HCT116 (cell line): ENCODE measurements around the gene RGS10. TPM values are rescaled to one million over a fixed set of nuclear protein-coding genes. Genes with fewer than 3 reads are reported as not detected.
A peak's percentile ranks its signal among the peaks of the same experiment; 100 is the strongest.

Experiments
- ATAC-seq: fragments of 200-7000 bp; cut with Tn5 transposase; 2 replicates; pipeline ENCODE4 v1.9.1; 2020; ENCODE audit warnings: mild to moderate bottlenecking, moderate library complexity
- BruUV-seq: library from RNA; stranded (reverse); fragments of 400-500 nt; replicated peaks from 2 replicates; lab custom pipeline; 2021; lab: Mats Ljungman, UMichigan
- CTCF ChIA-PET: fragments of 300-600 bp; sonication (Branson Sonifier 250); formaldehyde crosslinking; loops from one replicate; lab custom pipeline; 2021; ENCODE audit warnings: antibody characterized with exemption; lab: Charles Lee
- POLR2A ChIA-PET: fragments of 300-600, 350-600 bp; sonication (Branson Sonifier 250); formaldehyde crosslinking; loops from one replicate; lab custom pipeline; 2021; ENCODE audit warnings: antibody characterized with exemption; lab: Charles Lee
- RAD21 ChIA-PET, 2 experiments: fragments of 300-600 bp; sonication (Branson Sonifier 250); formaldehyde crosslinking; loops; one replicate each; lab custom pipeline; 2023; ENCODE audit warnings: low total read pairs in 2 of 2; ENCODE audit not compliant: uncharacterized antibody in 2 of 2, unreplicated experiment in 2 of 2, low non-redundant PET in 1 of 2; lab: Charles Lee
- DNase-seq: peaks from one replicate; pipeline ENCODE4 v3.0.0-alpha.2; 2010; ENCODE audit warnings: low read depth, low spot score
- H2AFZ ChIP-seq: fragments of 200-600 bp; shearing (Covaris generic), sonication (generic); 2 replicates; pipeline ENCODE4 v1.6.1; 2017; ENCODE audit warnings: low read depth, mixed run types, mixed read lengths, antibody characterized with exemption, low read length; ENCODE audit not compliant: poor library complexity, severe bottlenecking
- H3K27ac ChIP-seq: 2 replicates; pipeline ENCODE4 v1.5.1; 2012; ENCODE audit warnings: low read depth, low read length
- H3K27me3 ChIP-seq: fragments of 200-600 bp; sonication (generic); 2 replicates; pipeline ENCODE4 v1.6.1; 2016; ENCODE audit warnings: mixed run types, low read length, mixed read lengths; ENCODE audit not compliant: insufficient read depth
- H3K36me3 ChIP-seq, 2 experiments: fragments of 200-500 bp in 1 of 2; fragments of 200-600 bp in 1 of 2; sonication (Bioruptor generic) in 1 of 2; sonication (generic) in 1 of 2; 2 replicates each; pipeline versions ENCODE4 v1.5.1 to v1.6.1; 2014 to 2016; ENCODE audit warnings: low read length in 2 of 2, inconsistent platforms in 1 of 2, mixed read lengths in 1 of 2, mixed run types in 1 of 2; ENCODE audit not compliant: insufficient read depth in 2 of 2, control insufficient read depth in 1 of 2
- H3K4me1 ChIP-seq, 2 experiments: fragments of 200-600 bp in 1 of 2; sonication (generic) in 1 of 2; 2 replicates each; pipeline versions ENCODE4 v1.5.1 to v1.6.1; 2012 to 2017; ENCODE audit warnings: low read length in 2 of 2, inconsistent platforms in 1 of 2, mild to moderate bottlenecking in 1 of 2, mixed read lengths in 1 of 2, mixed run types in 1 of 2, moderate library complexity in 1 of 2; ENCODE audit not compliant: insufficient read depth in 2 of 2, control insufficient read depth in 1 of 2
- H3K4me2 ChIP-seq: fragments of 200-600 bp; sonication (generic); 2 replicates; pipeline ENCODE4 v1.6.1; 2017; ENCODE audit warnings: mixed run types, low read length, mixed read lengths
- H3K4me3 ChIP-seq, 2 experiments: fragments of 200-600 bp in 1 of 2; sonication (generic) in 1 of 2; replicated peaks in 1 of 2; 2 replicates each; pipeline ENCODE4 v1.5.1; 2011 to 2016; ENCODE audit warnings: low read length in 2 of 2, control low read depth in 1 of 2, low read depth in 1 of 2, mild to moderate bottlenecking in 1 of 2, mixed read lengths in 1 of 2, mixed run types in 1 of 2
- H3K79me2 ChIP-seq: fragments of 200-600 bp; sonication (generic); 2 replicates; pipeline ENCODE4 v1.6.1; 2017; ENCODE audit warnings: mild to moderate bottlenecking, mixed run types, low read length, moderate library complexity, mixed read lengths; ENCODE audit not compliant: insufficient read depth
- H3K9ac ChIP-seq: fragments of 200-600 bp; sonication (generic); 2 replicates; pipeline ENCODE4 v1.6.1; 2016; ENCODE audit warnings: low read length, mixed read lengths
- H3K9me2 ChIP-seq: fragments of 200-600 bp; sonication (generic), shearing (Covaris generic); 2 replicates; pipeline ENCODE4 v1.6.1; 2017; ENCODE audit warnings: mixed run types, mild to moderate bottlenecking, moderate library complexity; ENCODE audit not compliant: insufficient read depth
- H3K9me3 ChIP-seq, 2 experiments: fragments of 200-500 bp in 1 of 2; fragments of 200-600 bp in 1 of 2; sonication (Bioruptor generic) in 1 of 2; sonication (generic) in 1 of 2; 2 replicates each; pipeline ENCODE4 v1.6.1; 2014 to 2017; ENCODE audit warnings: low read length in 2 of 2, mixed read lengths in 2 of 2, inconsistent platforms in 1 of 2, low read depth in 1 of 2, mild to moderate bottlenecking in 1 of 2, mixed run types in 1 of 2, moderate library complexity in 1 of 2; ENCODE audit not compliant: control insufficient read depth in 1 of 2, insufficient read depth in 1 of 2
- H4K20me1 ChIP-seq: fragments of 200-600 bp; sonication (generic), shearing (Covaris generic); 2 replicates; pipeline ENCODE4 v1.6.1; 2017; ENCODE audit warnings: mixed run types, mild to moderate bottlenecking, moderate library complexity; ENCODE audit not compliant: insufficient read depth
- CEBPB ChIP-seq: IDR thresholded peaks from 2 replicates; pipeline ENCODE4 v1.6.1; 2012; ENCODE audit warnings: low read depth
- ELF1 ChIP-seq: IDR thresholded peaks from 2 replicates; pipeline ENCODE4 v1.6.1; 2012; ENCODE audit warnings: low read depth, borderline replicate concordance
- EZH2 ChIP-seq: fragments of 200-600 bp; sonication (generic); IDR thresholded peaks from 2 replicates; pipeline ENCODE4 v1.6.1; 2017; ENCODE audit warnings: antibody characterized with exemption, mixed run types
- EZH2phosphoT487 ChIP-seq: fragments of 200-600 bp; IDR thresholded peaks from 2 replicates; pipeline ENCODE4 v1.6.1; 2018; ENCODE audit warnings: antibody characterized with exemption, borderline replicate concordance
- FOSL1 ChIP-seq: IDR thresholded peaks from 2 replicates; pipeline ENCODE4 v1.6.1; 2012; ENCODE audit warnings: low read depth
- JUND ChIP-seq: IDR thresholded peaks from 2 replicates; pipeline ENCODE4 v1.6.1; 2012
- POLR2A ChIP-seq: IDR thresholded peaks from 2 replicates; pipeline ENCODE4 v1.7.0; 2011; ENCODE audit warnings: borderline replicate concordance; ENCODE audit not compliant: insufficient read depth, insufficient read length; ENCODE audit errors: extremely low read depth
- POLR2AphosphoS5 ChIP-seq: IDR thresholded peaks from 2 replicates; pipeline ENCODE4 v1.6.1; 2011; ENCODE audit warnings: mild to moderate bottlenecking, low read depth, low read length, moderate library complexity
- REST ChIP-seq: IDR thresholded peaks from 2 replicates; pipeline ENCODE4 v1.6.1; 2012; ENCODE audit warnings: low read depth
- YY1 ChIP-seq: IDR thresholded peaks from 2 replicates; pipeline ENCODE4 v1.6.1; 2011; ENCODE audit warnings: low read length, low read depth, moderate library complexity, mild to moderate bottlenecking; ENCODE audit not compliant: insufficient replicate concordance; ENCODE audit errors: extremely low read depth
- ZNF274 ChIP-seq: fragments of 200-500 bp; sonication (Bioruptor generic); IDR thresholded peaks from 2 replicates; pipeline ENCODE4 v1.6.1; 2014; ENCODE audit warnings: mild to moderate bottlenecking, low read depth, low read length, inconsistent platforms
- intact Hi-C: fragments of 100-400 bp; cut with micrococcal nuclease; formaldehyde crosslinking; loops from 2 replicates; pipeline ENCODE4 v1.10.0; 2022
- total RNA-seq: library from RNA; stranded (reverse); gene quantifications from one replicate; pipeline ENCODE4 v1.2.1, GENCODE V29; 2021; ENCODE audit not compliant: unreplicated experiment
- TF ChIP-seq, protein P1 (sequence below): IDR thresholded peaks from 2 replicates; pipeline ENCODE4 v1.6.1; 2011; ENCODE audit warnings: mild to moderate bottlenecking, low read length, moderate library complexity; ENCODE audit not compliant: insufficient replicate concordance; ENCODE audit errors: extremely low read depth

RGS10 gene
- total RNA-seq, 1 experiment from 2014 or later = 96.7 TPM

DNA sequence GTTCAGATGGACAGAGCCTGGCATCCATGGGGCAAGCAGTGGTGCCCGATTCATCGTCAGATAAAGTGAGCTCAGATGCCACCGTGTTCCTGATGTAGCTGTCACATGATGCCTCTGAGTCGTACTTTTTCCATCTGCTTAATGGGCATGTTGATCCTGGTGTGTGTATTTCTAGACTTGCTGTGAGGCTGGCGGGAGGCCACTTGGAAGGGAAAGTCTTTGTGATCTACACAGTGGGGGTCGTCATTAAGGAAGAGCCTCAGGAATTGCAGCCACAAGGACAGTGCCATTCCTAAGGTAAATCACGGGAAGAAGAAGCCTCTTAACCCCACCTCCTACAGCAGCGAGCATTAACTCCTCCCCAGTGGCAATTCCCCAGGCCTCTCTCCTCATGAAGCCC lies 63.0 kb downstream of the RGS10 start:
- ATAC-seq (peak; percentile 32; the same call in 1 of the 2 replicates), DNase-seq (no peak)
- ChIA-PET RAD21 (no interaction called here), POLR2A (no interaction called here), CTCF (interaction anchor here (1.5 to 2.5 kb wide), 2 partner anchors 10 kb away, joined by 5 to 12 read pairs; no protein-coding TSS in a partner anchor)
- Histone ChIP-seq H3K9ac (no peak overlapping the region), H4K20me1 (no peaks in the 10 kb centered on the region), H2AFZ (no peak overlapping the region), H3K9me2 (no peaks in the 10 kb centered on the region), H3K4me2 (no peak overlapping the region), H3K79me2 (no peaks in the 10 kb centered on the region), H3K36me3 (no peaks in the 10 kb centered on the region), H3K4me1 (peaks cover 0 to 2% of the 10 kb centered on the region in 2 experiments; a peak in 2 of 4 replicates), H3K4me3 (no peak overlapping the region), H3K27me3 (peaks cover 23% of the 10 kb centered on the region; the same call in 1 of the 2 replicates), H3K9me3 (no peaks in the 10 kb centered on the region), H3K27ac (no peak overlapping the region)
- BruUV-seq = no TSS peak
- intact Hi-C loops = no loop called here
- TF ChIP-seq ELF1 (no peak), POLR2AphosphoS5 (no peak), POLR2A (no peak), FOSL1 (no peak), EZH2phosphoT487 (no peak), JUND (no peak)

GRCh38 chr10:119478811-119479341 lies 63.6 kb downstream of the RGS10 start:
- Histone ChIP-seq H3K4me1 (peaks cover 0 to 2% of the 10 kb centered on the region in 2 experiments; a peak in 2 of 4 replicates), H3K36me3 (no peaks in the 10 kb centered on the region), H3K4me2 (no peak overlapping the region), H3K4me3 (no peak overlapping the region), H2AFZ (no peak overlapping the region), H3K27me3 (peaks cover 23% of the 10 kb centered on the region; the same call in 1 of the 2 replicates), H3K79me2 (no peaks in the 10 kb centered on the region), H3K9me3 (no peaks in the 10 kb centered on the region), H3K27ac (no peak overlapping the region), H3K9me2 (no peaks in the 10 kb centered on the region), H4K20me1 (no peaks in the 10 kb centered on the region), H3K9ac (no peak overlapping the region)
- BruUV-seq = no TSS peak
- ChIA-PET RAD21 (no interaction called here), CTCF (interaction anchor here (1.5 kb wide), 1 partner anchor 11 kb away, joined by 5 read pairs; no protein-coding TSS in a partner anchor), POLR2A (no interaction called here)
- intact Hi-C loops = no loop called here
- no peak for TF ChIP-seq POLR2A
- no peak for TF ChIP-seq YY1
- no peak for TF ChIP-seq ZNF274
- no peak for TF ChIP-seq CEBPB
- no peak for TF ChIP-seq EZH2phosphoT487
- no peak for TF ChIP-seq REST
- TF ChIP-seq EZH2 = no peak
- TF ChIP-seq JUND = no peak
- TF ChIP-seq, protein P1, sequence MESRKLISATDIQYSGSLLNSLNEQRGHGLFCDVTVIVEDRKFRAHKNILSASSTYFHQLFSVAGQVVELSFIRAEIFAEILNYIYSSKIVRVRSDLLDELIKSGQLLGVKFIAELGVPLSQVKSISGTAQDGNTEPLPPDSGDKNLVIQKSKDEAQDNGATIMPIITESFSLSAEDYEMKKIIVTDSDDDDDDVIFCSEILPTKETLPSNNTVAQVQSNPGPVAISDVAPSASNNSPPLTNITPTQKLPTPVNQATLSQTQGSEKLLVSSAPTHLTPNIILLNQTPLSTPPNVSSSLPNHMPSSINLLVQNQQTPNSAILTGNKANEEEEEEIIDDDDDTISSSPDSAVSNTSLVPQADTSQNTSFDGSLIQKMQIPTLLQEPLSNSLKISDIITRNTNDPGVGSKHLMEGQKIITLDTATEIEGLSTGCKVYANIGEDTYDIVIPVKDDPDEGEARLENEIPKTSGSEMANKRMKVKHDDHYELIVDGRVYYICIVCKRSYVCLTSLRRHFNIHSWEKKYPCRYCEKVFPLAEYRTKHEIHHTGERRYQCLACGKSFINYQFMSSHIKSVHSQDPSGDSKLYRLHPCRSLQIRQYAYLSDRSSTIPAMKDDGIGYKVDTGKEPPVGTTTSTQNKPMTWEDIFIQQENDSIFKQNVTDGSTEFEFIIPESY = no peak
- DNase-seq (no peak), ATAC-seq (no peak)
